ENCODE measurements around the gene LMF1.

DNA sequence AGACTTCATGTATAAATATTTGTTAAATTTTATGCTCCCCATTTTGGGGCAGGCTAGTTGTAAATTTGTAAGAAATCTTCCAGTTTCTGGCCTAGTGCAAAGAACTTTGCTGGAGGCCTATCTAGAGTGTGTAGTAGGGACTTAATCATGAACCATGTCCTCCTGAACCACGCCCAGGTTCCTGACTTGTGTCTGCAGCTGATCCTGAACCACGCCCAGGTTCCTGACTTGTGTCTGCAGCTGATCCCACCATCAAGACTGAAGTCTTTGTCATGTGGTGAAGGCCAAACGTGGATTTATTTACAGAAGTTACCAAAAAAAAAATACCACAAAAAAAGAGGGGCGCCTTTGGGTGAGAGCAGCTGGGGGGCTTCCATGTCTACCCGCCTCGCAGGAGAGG is 33.1 kb downstream of the LMF1 start:
- TF ChIP-seq, protein P1, sequence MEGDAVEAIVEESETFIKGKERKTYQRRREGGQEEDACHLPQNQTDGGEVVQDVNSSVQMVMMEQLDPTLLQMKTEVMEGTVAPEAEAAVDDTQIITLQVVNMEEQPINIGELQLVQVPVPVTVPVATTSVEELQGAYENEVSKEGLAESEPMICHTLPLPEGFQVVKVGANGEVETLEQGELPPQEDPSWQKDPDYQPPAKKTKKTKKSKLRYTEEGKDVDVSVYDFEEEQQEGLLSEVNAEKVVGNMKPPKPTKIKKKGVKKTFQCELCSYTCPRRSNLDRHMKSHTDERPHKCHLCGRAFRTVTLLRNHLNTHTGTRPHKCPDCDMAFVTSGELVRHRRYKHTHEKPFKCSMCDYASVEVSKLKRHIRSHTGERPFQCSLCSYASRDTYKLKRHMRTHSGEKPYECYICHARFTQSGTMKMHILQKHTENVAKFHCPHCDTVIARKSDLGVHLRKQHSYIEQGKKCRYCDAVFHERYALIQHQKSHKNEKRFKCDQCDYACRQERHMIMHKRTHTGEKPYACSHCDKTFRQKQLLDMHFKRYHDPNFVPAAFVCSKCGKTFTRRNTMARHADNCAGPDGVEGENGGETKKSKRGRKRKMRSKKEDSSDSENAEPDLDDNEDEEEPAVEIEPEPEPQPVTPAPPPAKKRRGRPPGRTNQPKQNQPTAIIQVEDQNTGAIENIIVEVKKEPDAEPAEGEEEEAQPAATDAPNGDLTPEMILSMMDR (IDR thresholded peaks at IDR 0.05), result no peak
- TF ChIP-seq EP300 (IDR thresholded peaks at IDR 0.05) (no peak), POLR2A (IDR thresholded peaks at IDR 0.05) (no peak)
